ENCODE measurements around the gene MOV10L1.
"Not testable (repeated sequence)": the region's sequence is repeated elsewhere in the genome, so short reads cannot be mapped to it uniquely, and the experiment has no call there.

MOV10L1 gene

DNA sequence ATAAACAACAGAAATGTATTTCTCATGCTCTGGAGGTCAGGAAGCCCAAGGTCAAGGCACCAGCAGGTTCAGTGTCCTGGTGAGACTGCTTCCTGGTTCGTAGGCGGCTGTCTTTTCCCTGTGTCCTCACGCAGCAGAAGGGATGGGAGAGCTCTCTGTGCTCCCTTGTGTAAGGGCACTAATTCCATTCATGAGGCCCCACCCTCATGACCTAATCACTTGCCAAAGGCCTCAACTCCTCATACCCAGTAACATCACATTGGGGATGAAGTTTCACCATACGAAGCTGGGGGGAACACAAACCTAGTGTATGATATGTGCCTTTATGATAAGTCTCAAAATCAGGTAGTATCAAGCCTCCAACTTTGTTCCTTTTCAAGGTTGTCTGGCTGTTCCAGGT lies 42.1 kb downstream of the MOV10L1 start:
- DNase-seq (ENCODE audit: extremely low read depth in 1 of 2, low read depth in 1 of 2), result no peak

DNA sequence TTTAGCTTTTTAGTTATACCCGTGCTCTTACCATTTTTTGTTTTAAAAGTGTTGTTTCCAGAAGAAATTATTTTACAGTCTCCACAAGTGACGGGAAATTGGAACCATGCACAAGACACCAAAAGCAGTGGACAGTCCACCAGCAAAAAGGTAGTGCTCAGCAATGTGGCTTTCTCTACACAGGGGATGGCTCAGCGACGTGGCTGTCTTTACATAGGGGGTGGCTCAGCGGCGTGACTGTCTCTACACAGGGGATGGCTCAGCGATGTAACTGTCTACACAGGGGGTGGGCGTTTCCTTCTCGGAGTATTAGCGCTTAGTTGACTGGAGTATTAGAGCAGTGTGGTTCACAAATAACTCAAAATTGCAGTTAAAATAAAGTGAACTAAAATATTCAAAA lies 44.7 kb downstream of the MOV10L1 start:
- no peak for DNase-seq (ENCODE audit: extremely low read depth in 1 of 2, low read depth in 1 of 2)

GRCh38 chr22:50136581-50137015 lies 46.8 kb downstream of the MOV10L1 start:
- DNase-seq (ENCODE audit: extremely low read depth in 1 of 2, low read depth in 1 of 2), result no peak

- not testable (repeated sequence) for DNase-seq (ENCODE audit: extremely low read depth in 1 of 2, low read depth in 1 of 2)
These were observed 47.5 kb downstream of the MOV10L1 start for GRCh38 chr22:50137277-50137676.

- no peak for DNase-seq (ENCODE audit: extremely low read depth in 1 of 2, low read depth in 1 of 2)
These were observed 48.2 kb downstream of the MOV10L1 start for GRCh38 chr22:50138041-50138440.

- no peak for DNase-seq (ENCODE audit: extremely low read depth in 1 of 2, low read depth in 1 of 2)
These were observed 49.2 kb downstream of the MOV10L1 start for GRCh38 chr22:50138988-50139387.

GRCh38 chr22:50139843-50140415 lies 50.1 kb downstream of the MOV10L1 start:
- no peak for DNase-seq (ENCODE audit: extremely low read depth in 1 of 2, low read depth in 1 of 2)

GRCh38 chr22:50140615-50141014 lies 50.8 kb downstream of the MOV10L1 start:
- no peak for DNase-seq (ENCODE audit: extremely low read depth in 1 of 2, low read depth in 1 of 2)

DNA sequence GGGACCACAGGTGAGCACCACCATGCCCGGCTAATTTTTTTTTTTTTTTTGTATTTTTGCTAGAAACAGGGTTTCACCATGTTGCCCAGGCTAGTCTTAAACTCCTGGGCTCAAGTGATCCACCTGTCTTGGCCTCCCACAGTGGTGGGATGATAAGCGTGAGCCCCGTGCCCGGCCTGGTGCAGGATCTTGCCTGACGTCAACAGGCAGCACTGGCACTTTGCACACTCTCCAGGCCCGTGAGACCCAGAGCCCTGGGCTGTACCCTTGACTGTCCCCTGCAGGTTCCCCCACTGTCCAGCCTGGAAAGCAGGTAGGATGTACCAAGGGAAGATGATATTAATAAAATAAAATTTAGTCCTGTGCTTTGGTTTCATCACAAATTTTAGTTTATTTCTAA lies 51.7 kb downstream of the MOV10L1 start:
- no peak for DNase-seq (ENCODE audit: extremely low read depth in 1 of 2, low read depth in 1 of 2)

- no peak for DNase-seq (ENCODE audit: extremely low read depth in 1 of 2, low read depth in 1 of 2)
These were observed 52.1 kb downstream of the MOV10L1 start for GRCh38 chr22:50141891-50142363.

GRCh38 chr22:50143096-50143495 lies 53.3 kb downstream of the MOV10L1 start:
- DNase-seq (ENCODE audit: extremely low read depth in 1 of 2, low read depth in 1 of 2), result no peak

GRCh38 chr22:50144005-50144614 lies 54.3 kb downstream of the MOV10L1 start:
- DNase-seq (ENCODE audit: extremely low read depth in 1 of 2, low read depth in 1 of 2), result no peak

DNA sequence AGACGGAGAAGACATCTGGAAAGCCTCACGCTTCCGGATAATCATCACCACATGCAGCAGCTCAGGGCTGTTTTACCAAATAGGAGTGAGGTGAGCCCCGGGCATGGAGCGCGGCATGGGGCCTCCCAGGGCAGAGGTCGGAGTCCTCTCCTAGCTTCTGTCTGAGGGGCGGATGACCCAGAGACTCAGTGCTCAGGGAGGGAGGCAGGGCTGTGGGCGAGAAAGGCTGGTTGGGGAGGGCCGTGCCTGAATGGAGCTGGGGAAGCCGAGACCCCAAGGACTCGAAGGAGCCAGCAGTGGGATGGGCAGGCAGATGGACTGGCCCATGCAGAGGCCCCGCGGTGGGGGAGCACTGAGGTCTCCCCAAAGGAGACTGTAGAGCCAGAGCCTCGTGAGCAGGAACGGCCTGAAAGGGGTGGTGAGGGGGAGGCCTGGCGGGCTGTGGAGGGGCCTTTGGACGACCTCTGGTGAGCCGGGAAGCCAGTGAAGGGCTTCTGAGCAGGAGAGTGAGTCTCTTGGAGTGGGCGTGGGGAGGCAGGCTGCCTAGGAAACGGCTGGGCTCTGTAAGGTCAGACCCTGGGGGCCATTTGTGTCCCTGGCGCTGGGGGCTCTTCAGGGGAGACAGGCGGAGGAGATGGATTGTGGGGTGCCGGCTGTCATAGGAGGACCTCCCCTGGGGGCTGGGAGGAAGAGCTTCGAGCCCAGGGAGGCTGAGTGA lies 56.1 kb downstream of the MOV10L1 start:
- DNase-seq (ENCODE audit: extremely low read depth in 1 of 2, low read depth in 1 of 2), result no peak

DNA sequence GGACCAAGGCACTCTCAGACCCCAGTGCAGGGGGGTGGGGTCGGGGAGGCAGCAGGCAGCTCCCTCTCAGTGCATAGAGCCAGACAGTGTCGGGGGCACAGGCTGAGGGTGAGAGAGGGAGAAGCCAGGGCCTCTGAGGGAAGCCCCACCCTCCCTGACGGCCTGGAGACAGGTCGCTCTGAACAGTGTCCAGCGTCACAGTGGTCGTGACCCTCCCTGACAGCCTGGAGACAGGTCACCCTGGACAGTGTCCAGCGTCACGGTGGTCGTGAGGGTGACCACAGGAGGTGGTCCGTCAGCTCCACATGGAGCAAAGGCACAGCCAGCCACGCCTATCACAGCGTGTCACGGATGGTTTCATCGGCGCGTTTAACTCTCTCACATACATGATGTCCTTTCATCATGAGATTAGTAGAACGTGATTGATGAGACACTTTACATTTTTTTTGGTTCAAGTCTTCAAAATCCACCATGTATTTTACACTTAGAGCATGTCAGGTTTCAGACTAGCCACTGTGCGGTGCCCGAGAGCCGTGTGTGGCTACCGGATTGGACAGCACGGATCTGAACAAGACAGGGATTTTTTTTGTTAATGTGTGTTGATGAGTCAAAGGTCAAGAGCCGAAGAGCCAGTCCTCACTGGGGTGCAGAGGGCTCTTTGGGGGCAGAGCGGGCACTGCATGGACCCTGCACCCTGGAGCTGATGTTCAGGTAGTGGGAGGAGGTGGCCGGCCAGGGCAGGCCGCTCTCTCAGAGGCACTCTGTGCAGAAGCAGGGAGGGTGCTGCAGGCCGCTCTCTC lies 56.8 kb downstream of the MOV10L1 start:
- DNase-seq (ENCODE audit: extremely low read depth in 1 of 2, low read depth in 1 of 2), result no peak

DNA sequence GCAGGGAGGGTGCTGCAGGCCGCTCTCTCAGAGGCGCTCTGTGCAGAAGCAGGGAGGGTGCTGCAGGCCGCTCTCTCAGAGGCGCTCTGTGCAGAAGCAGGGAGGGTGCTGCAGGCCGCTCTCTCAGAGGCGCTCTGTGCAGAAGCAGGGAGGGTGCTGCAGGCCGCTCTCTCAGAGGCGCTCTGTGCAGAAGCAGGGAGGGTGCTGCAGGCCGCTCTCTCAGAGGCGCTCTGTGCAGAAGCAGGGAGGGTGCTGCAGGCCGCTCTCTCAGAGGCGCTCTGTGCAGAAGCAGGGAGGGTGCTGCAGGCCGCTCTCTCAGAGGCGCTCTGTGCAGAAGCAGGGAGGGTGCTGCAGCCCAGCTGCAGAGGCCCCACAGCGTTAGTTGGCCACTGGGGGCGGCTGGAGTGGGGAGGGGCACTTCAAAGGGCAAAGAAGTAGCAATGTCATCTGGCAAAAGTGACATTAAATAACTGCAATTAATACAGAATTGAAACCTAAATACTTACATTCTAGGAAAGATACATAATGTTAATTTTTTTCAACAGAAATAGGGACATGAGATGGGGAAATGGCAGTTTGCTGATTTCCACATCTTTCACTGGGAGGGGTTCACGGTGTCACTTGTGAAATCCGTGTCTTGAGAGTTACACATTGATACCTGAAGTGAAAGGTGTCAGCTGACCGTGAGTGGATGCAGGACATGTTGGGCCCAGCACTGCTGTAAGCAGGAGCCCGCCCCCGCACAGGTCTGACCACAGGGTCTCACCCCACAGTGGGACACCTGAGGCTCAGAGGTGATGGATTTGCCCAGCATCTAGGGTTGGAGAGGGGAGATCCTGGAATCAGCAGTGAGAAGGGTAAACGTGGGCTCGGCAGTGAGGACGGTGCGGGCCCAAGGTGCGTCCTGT lies 57.7 kb downstream of the MOV10L1 start:
- DNase-seq (ENCODE audit: extremely low read depth in 1 of 2, low read depth in 1 of 2), result not testable (repeated sequence)

DNA sequence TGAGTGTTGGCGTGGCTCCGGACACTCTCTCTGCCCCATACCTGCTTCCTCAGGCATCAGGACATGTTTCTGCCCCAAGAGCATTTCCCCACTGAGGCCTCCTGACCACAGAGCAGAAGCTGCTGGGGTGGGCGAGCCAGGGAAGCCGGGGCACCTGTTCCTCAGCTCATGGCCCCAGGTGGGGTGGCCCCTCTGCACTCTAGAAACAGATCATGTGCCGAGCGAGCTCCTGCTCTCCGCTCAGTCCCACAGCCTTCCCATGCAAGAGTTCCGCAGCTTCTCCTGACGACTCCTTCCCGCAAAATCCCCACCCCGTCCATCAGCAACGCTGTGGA lies 58.3 kb downstream of the MOV10L1 start:
- DNase-seq (ENCODE audit: extremely low read depth in 1 of 2, low read depth in 1 of 2), result no peak

GRCh38 chr22:50148991-50149721 lies 59.4 kb downstream of the MOV10L1 start:
- peak; percentile 34 to 49 for DNase-seq (ENCODE audit: extremely low read depth in 1 of 2, low read depth in 1 of 2)

DNA sequence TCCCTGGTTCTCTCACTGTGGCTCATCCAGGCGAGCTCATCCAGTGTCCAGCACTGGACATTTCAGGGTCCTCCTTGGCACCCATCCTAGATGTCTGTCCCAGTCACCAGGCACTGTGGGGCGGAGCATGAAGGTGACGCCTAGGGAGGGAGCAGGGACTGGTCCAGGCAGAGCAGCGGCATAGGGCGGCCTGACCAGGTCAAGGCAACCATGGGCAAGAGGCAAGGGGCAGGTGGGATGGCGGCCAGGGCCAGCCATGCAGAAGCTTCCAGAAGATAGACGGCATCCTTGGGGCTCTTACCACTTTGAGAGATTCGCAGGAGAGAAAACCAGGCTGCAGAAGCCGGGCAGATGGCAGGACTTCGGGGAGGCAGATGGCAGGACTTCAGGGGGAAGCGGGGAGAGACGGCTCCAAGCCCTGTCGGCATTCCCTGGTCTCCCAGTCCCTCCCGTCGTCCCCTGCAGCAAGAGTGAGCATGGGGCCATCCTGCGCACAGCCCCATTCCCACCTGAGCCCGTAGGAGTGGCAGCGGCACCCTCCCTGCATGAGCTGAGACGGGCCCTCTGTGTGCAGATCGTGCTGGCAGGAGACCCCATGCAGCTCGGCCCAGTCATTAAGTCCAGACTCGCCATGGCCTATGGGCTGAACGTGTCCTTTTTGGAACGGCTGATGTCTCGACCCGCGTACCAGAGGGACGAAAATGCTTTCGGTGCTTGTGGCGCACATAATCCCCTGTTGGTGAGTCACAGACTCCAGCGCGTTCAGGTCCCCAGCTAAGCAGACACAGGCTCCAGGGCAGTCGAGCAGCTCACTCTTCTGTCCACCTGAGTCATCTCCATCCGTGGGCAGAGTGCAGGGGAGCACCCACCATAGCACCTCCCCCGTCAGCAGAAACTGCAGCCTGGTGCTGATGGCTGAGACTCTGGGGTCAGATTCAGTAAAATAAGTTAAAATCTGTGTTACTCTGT lies 60.6 kb downstream of the MOV10L1 start:
- DNase-seq (ENCODE audit: extremely low read depth in 1 of 2, low read depth in 1 of 2), result no peak

Data from stimulated activated CD8-positive, alpha-beta memory T cell treated with anti-CD3 and anti-CD28 coated beads, Interleukin-7, amount 100 ng/mL, for 48 hours (primary cell).